Liver (tissue), 2 donors: ENCODE results near the gene HYOU1.
"Not testable (repeated sequence)": the region's sequence is repeated elsewhere in the genome, so short reads cannot be mapped to it uniquely, and the experiment has no call there.

Source experiments
- YY1 ChIP-seq: IDR thresholded peaks from 2 replicates; pipeline ENCODE4 v1.6.1; 2016; ENCODE audit warnings: antibody characterized with exemption, mild to moderate bottlenecking
- TF ChIP-seq, protein P1 (sequence below): fragments of 150-350 bp; IDR thresholded peaks from 2 replicates; pipeline ENCODE4 v1.5.1; 2017; ENCODE audit warnings: improper control_type of control experiment, low read depth, low read length; ENCODE audit not compliant: missing input control
- donor health status: healthy.

DNA sequence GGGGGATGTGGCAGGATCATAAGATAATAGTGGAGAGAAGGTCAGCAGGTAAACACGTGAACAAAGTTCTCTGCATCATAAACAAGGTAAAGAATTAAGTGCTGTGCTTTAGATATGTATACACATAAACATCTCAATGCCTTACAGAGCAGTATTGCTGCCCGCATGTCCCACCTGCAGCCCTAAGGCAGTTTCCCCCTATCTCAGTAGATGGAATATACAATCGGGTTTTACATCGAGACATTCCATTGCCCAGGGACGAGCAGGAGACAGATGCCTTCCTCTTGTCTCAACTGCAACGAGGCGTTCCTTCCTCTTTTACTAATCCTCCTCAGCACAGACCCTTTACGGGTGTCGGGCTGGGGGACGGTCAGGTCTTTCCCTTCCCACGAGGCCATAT, 17.5 kb downstream of the HYOU1 start:
- TF ChIP-seq, protein P1, sequence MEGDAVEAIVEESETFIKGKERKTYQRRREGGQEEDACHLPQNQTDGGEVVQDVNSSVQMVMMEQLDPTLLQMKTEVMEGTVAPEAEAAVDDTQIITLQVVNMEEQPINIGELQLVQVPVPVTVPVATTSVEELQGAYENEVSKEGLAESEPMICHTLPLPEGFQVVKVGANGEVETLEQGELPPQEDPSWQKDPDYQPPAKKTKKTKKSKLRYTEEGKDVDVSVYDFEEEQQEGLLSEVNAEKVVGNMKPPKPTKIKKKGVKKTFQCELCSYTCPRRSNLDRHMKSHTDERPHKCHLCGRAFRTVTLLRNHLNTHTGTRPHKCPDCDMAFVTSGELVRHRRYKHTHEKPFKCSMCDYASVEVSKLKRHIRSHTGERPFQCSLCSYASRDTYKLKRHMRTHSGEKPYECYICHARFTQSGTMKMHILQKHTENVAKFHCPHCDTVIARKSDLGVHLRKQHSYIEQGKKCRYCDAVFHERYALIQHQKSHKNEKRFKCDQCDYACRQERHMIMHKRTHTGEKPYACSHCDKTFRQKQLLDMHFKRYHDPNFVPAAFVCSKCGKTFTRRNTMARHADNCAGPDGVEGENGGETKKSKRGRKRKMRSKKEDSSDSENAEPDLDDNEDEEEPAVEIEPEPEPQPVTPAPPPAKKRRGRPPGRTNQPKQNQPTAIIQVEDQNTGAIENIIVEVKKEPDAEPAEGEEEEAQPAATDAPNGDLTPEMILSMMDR, result not testable (repeated sequence)
- TF ChIP-seq YY1, result not testable (repeated sequence)
